Esophagus (tissue), 2 donors: ENCODE results near the gene TRMT1. TPM values are rescaled to one million over a fixed set of nuclear protein-coding genes. Genes with fewer than 3 reads are reported as not detected.

ENCODE experiments used
- H3K27ac ChIP-seq, 2 donors: one replicate each; pipeline ENCODE4 v1.5.1; 2013; ENCODE audit warnings: low read depth in 2 of 2, mild to moderate bottlenecking in 2 of 2, inconsistent platforms in 1 of 2, low read length in 1 of 2, moderate library complexity in 1 of 2
- H3K27me3 ChIP-seq, 2 donors: one replicate each; pipeline ENCODE4 v1.6.1; 2013; ENCODE audit warnings: low read length in 2 of 2, control low read depth in 1 of 2, mild to moderate bottlenecking in 1 of 2; ENCODE audit not compliant: insufficient read depth in 2 of 2, control insufficient read depth in 1 of 2
- H3K36me3 ChIP-seq, 2 donors: one replicate each; pipeline ENCODE4 v1.6.1; 2013; ENCODE audit warnings: low read length in 1 of 2; ENCODE audit not compliant: control insufficient read depth in 2 of 2, insufficient read depth in 2 of 2
- H3K4me1 ChIP-seq, 2 donors: one replicate each; pipeline ENCODE4 v1.6.1; 2013; ENCODE audit warnings: low read length in 1 of 2; ENCODE audit not compliant: control insufficient read depth in 2 of 2, insufficient read depth in 2 of 2
- H3K4me3 ChIP-seq, 2 donors: one replicate each; pipeline ENCODE4 v1.5.1; 2013; ENCODE audit warnings: low read length in 2 of 2, mild to moderate bottlenecking in 2 of 2, low read depth in 1 of 2, moderate library complexity in 1 of 2
- H3K9me3 ChIP-seq, 2 donors: one replicate each; pipeline ENCODE4 v1.6.1; 2013; ENCODE audit warnings: mild to moderate bottlenecking in 2 of 2, low read depth in 1 of 2, low read length in 1 of 2, moderate library complexity in 1 of 2; ENCODE audit not compliant: control insufficient read depth in 2 of 2, insufficient read depth in 1 of 2
- WGBS, 2 donors: extraction: QIAGEN DNeasy Blood & Tissue Kit; methylation state at CpG; one replicate each; pipeline ENCODE4 v1.1.7; 2013; 5-methylcytosine and 5-hydroxymethylcytosine counted together
- polyA plus RNA-seq, 2 donors: library from polyadenylated mRNA; stranded (reverse); fragments of 200-250 nt; gene quantifications; one replicate each; pipeline ENCODE4 v1.2.3, GENCODE V29; 2013
- donor health status: healthy with polysubstance abuse.
- donor health status: Bipolar disorder and iron deficiency.

TRMT1 gene
- polyA plus RNA-seq, 2 donors = 34.0 to 59.5 TPM

DNA sequence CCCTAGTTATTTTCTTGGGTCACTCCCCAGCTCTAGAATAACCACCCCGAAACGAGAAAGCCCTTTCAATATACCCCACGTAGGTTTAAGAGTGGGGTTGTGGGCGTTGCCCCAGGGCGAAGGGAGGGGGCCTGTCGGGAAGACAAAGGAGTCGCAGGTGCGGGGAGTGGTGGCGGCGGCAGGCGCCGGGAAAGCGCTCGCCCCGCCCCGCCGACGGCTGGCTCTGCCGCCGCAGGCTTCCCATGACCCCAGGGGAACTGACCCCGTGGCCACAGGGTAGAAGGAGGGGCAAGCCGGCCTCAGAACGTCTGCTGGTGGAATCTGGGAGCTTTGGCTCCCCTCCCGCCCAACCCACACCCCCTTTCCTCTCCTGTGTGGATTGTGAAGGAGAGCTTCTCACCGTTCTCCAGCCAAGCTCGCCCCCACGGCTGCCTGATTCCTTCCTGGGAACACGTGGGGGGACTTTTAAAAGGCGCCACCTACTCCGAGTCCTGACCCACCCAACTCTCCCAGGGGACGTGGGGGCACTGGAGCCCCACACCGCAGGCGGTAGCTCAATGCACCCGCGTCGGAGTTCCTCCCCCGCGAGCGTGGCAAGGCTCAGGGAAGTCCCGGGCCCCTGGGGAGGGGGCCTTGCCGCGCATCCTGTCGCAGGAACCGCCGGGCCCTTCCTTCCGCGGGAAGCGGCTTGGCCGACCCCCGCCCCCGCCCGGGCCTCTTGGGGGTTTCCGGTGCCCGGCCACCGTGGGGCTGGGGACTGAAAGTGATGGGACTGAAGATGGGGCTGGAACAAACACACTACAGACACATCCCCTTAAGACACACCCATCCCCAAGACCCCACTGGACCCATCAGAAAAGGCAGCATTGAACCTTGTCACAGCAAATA, 39.2 kb upstream of the TRMT1 start:
- peak overlapping the region; percentile 97 to 99 for H3K27ac ChIP-seq
- H3K4me1 ChIP-seq = peaks cover 0 to 2% of the 10 kb centered on the region in 2 donors
- H3K9me3 ChIP-seq = no peaks in the 10 kb centered on the region
- 5 to 6% methylated on average over 51 to 55 of the region's 55 CpGs for WGBS, 2 donors
- no peaks in the 10 kb centered on the region for H3K27me3 ChIP-seq
- H3K36me3 ChIP-seq = no peaks in the 10 kb centered on the region
- peak overlapping the region; percentile 91 to 98 for H3K4me3 ChIP-seq

DNA sequence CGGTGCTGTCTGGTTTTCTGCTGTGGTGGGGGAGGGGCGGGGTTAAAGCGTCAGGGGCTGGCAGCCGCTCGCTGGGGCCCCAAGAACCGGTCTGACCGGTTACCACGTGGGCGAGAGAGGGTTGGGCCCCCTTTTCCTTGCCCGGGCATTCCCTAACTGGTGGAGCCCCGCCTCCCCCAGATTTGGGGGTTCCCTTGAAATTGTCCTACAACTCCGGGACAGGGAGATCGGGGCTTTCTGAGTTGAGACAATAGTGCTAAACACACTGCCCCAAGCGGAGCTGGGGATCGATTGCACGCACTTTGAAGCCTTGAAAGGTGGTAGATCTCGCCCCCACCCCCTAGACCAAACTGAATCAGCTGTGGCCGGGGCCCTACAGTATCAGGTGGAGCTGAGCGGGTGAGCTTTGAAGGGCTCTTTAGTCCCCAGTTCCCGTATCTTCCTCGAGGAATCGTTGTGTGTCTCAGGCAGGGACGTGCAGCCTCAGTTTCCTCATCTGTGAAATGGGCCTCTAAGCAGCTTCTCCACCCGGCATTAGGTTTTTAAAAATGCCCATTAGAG, 38.5 kb upstream of the TRMT1 start:
- no peaks in the 10 kb centered on the region for H3K9me3 ChIP-seq
- H3K4me3 ChIP-seq = peak overlapping the region; percentile 91 to 98
- H3K4me1 ChIP-seq = peaks cover 0 to 2% of the 10 kb centered on the region in 2 donors
- H3K36me3 ChIP-seq = no peaks in the 10 kb centered on the region
- 2 to 3% methylated on average over 24 of the region's 24 CpGs for WGBS, 2 donors
- no peaks in the 10 kb centered on the region for H3K27me3 ChIP-seq
- H3K27ac ChIP-seq = peak overlapping the region; percentile 97 to 99

DNA sequence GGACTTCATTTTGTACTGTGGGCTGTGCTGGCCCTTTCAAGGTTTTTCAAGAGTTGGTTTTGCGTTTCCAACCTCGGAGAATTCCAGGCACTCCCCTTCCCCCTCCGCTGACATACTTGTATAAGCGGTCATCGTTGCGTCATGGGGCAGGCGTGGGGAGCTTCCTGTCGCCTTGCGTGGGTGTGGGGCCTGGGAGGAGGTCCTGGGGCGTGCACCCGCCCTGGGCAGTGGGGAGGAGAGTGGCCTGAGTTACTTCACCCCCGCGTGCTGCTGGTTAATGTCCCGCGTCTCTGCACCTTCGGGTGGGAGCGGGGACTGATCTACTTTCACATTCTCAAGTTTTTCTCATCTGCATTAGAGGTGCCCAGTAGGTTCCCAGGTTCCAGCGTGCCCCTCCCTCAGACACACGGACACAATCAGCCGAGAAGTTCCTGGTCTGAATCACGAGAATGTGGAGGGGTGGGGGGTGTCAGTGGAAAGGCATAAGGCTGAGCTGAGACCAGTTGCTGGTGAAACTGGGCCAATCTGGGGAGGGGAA, 37.8 kb upstream of the TRMT1 start:
- Histone ChIP-seq H3K4me3 (peak overlapping the region; percentile 91 to 98), H3K27me3 (no peaks in the 10 kb centered on the region), H3K36me3 (no peaks in the 10 kb centered on the region), H3K4me1 (peaks cover 0 to 2% of the 10 kb centered on the region in 2 donors), H3K9me3 (no peaks in the 10 kb centered on the region), H3K27ac (peak overlapping the region; percentile 97 to 99)
- 0% methylated on average over 21 of the region's 21 CpGs for WGBS, 2 donors

DNA sequence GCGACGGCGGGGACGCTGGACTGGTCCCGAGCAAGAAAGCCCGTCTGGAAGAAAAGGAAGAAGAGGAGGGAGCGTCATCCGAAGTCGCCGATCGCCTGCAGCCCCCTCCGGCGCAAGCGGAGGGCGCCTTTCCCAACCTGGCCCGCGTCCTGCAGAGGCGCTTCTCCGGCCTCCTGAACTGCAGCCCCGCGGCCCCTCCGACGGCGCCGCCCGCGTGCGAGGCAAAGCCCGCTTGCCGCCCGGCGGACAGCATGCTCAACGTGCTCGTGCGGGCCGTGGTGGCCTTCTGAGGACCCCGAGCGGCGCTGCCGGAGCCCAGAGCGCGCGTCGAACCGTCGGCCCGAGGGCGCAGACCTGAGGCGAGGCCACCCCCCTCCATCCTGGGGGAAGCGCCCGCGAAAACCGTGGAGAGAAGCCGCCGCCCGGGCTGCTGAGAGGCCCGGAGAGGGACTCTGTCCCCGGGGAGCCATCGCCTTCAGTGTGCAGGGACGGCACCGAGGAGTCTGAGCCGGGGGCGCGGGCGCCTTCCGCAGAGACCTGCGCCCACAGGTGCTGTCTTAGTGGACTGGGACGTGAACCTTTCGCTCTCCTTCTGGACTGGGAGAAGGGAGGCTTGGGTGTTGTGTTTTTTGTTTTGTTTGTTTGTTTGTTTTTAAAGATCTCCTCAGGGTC, 37.2 kb upstream of the TRMT1 start:
- Histone ChIP-seq H3K27ac (peak overlapping the region; percentile 97 to 99), H3K4me3 (peak overlapping the region; percentile 91 to 98), H3K36me3 (no peaks in the 10 kb centered on the region), H3K9me3 (no peaks in the 10 kb centered on the region), H3K27me3 (no peaks in the 10 kb centered on the region), H3K4me1 (peaks cover 0 to 4% of the 10 kb centered on the region in 2 donors)
- 0 to 1% methylated on average over 57 to 69 of the region's 69 CpGs for WGBS, 2 donors

DNA sequence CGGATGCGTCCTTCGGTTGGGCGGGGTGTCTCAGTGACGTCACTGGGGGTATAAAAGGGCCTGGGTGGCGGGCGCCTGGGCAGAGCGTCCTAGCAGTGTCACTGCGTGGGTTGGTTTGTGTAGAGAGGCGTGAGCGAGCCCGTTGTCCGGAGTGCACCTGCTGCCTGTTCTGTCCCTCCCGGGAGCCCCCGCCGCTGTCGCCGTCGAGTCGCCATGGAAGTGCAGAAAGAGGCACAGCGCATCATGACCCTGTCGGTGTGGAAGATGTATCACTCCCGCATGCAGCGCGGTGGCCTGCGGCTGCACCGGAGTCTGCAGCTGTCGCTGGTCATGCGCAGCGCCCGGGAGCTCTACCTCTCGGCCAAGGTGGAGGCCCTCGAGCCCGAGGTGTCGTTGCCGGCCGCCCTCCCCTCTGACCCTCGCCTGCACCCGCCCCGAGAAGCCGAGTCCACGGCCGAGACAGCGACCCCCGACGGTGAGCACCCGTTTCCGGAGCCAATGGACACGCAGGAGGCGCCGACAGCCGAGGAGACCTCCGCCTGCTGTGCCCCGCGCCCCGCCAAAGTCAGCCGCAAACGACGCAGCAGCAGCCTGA, 36.5 kb upstream of the TRMT1 start:
- no peaks in the 10 kb centered on the region for H3K27me3 ChIP-seq
- H3K4me3 ChIP-seq = peak overlapping the region; percentile 91 to 98
- H3K9me3 ChIP-seq = no peaks in the 10 kb centered on the region
- no peaks in the 10 kb centered on the region for H3K36me3 ChIP-seq
- WGBS, 2 donors = 0% methylated on average over 55 to 59 of the region's 59 CpGs
- H3K27ac ChIP-seq = peak overlapping the region; percentile 97 to 99
- H3K4me1 ChIP-seq = peaks cover 0 to 6% of the 10 kb centered on the region in 2 donors

DNA sequence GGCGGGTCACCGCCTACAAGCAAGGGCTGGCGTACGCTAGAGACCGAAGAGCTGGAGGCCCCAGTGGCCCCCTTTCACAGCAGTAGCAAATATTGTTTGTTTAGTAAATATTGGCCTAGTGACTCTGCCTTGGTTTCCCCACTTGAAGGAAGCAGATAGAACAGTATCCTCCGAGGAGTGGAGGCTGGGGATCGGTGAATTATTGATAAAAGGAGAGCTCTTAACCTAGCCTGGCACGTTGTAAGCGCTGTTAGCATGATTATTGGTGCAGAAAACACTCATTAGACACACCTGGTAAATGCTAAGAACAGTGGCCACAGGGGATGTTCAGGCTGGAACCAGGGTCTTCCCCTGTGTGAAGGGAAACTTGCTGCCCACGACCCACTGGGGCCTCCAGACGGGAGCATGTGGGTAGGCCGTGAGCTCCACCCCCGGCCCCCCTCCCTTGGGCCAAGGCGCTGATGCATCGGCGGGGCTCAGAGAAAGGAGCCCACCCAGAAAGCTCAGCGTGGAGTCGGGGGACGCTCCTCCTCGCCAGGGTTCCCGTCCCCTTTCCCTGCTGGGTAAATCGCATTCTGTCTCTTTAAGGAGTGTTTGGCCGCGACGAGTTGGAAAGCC, 35.9 kb upstream of the TRMT1 start:
- Histone ChIP-seq H3K9me3 (no peaks in the 10 kb centered on the region), H3K36me3 (no peaks in the 10 kb centered on the region), H3K4me3 (peak overlapping the region; percentile 91 to 98), H3K4me1 (peaks cover 0 to 6% of the 10 kb centered on the region in 2 donors), H3K27me3 (no peaks in the 10 kb centered on the region), H3K27ac (peak overlapping the region; percentile 97 to 99)
- WGBS, 2 donors = 0 to 1% methylated on average over 25 of the region's 25 CpGs

DNA sequence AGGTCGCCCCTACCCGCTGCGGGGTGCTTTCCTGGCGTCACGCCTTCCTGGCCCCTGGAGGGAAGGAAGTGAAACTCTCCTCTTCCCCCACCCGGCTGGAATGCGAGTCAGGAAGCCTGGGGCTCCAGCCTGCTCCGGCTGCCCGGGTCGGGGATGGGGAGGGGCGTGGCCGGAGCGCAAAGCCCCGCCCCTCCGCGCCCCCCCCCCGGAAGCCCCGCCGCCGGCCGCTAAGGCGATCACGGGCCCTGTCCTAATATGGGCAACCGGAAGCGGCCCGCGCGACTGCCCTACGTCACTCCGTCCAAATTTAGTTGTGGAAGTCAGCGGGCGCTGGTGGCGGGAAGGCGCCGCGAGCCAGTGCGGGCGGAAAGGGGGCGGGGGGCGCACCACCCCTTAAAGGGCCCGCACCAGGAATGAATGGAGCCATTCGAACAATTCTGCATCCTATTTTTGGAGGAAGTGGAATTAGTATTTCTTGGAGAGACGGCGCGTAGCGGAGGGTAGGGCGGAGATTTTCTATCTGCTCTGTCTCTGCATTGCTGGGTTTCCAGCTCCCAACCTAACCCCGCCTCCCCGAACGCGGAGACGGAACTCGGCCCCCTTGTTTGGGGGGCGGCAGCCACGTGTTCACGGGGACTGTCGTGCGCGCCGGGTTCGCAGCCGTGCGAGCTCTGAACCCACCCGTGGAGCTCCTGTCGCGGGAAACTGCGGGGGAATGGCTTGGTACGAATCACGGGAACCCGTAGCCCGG, 35.2 kb upstream of the TRMT1 start:
- peak overlapping the region; percentile 95 to 98 for H3K4me3 ChIP-seq
- no peaks in the 10 kb centered on the region for H3K9me3 ChIP-seq
- no peaks in the 10 kb centered on the region for H3K27me3 ChIP-seq
- peaks cover 0 to 6% of the 10 kb centered on the region in 2 donors for H3K4me1 ChIP-seq
- 0% methylated on average over 65 to 71 of the region's 71 CpGs for whole genome bisulfite sequencing, 2 donors
- H3K27ac ChIP-seq = peak overlapping the region; percentile 97 to 100
- H3K36me3 ChIP-seq = no peaks in the 10 kb centered on the region

DNA sequence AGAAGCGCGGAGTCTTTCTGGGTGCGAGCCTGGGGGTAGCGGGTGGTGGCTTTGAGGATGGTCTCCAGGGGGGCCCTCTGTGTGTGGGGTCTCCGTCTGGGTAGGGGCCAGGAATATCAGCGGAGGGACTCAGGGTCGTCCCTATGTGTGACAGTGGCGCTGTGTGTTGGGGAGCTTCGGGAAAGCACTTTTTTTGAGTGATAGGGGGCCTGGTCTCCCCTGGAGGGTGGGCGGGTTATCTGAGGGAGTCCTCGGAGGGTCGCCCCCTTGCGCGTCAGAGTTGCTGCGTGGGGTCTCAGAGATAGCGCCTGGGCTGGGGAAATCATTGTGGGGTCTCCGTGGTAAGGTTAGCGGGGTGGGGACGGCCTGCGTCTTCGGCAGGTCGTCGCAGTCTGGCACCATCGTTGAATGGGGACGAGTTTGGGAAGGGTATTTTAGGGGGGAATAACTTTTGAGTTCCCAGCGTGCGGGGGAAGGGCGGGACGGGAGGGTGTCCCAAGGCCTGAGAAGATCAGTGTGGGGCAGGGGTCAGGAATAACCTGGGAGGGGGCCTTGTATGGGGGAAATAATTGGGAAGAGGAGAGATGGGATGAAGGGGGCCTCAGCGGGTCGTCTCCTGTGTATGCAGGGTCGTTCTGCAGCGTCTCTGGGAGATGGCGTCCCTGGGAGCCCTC, 34.5 kb upstream of the TRMT1 start:
- Histone ChIP-seq H3K27ac (peak overlapping the region; percentile 97 to 100), H3K9me3 (no peaks in the 10 kb centered on the region), H3K4me3 (peak overlapping the region; percentile 80 to 95), H3K27me3 (no peaks in the 10 kb centered on the region), H3K36me3 (no peaks in the 10 kb centered on the region), H3K4me1 (peaks cover 0 to 4% of the 10 kb centered on the region in 2 donors)
- 0 to 1% methylated on average over 31 to 34 of the region's 34 CpGs for WGBS, 2 donors
